Measurements from ENCODE around the gene CYB5A.

- TF ChIP-seq FOXP2 (optimal IDR thresholded peaks at IDR 0.05; ENCODE audit: borderline replicate concordance, extremely low read depth, extremely low read length, insufficient read depth) (no peak), POLR2AphosphoS5 (IDR thresholded peaks at IDR 0.05; ENCODE audit: low read depth, low read length) (no peak), TAF1 (IDR thresholded peaks at IDR 0.05; ENCODE audit: borderline replicate concordance, insufficient read depth, low read length) (no peak), SIN3A (IDR thresholded peaks at IDR 0.05; ENCODE audit: borderline replicate concordance, insufficient read depth, low read length) (no peak)
- TF ChIP-seq, protein P1, sequence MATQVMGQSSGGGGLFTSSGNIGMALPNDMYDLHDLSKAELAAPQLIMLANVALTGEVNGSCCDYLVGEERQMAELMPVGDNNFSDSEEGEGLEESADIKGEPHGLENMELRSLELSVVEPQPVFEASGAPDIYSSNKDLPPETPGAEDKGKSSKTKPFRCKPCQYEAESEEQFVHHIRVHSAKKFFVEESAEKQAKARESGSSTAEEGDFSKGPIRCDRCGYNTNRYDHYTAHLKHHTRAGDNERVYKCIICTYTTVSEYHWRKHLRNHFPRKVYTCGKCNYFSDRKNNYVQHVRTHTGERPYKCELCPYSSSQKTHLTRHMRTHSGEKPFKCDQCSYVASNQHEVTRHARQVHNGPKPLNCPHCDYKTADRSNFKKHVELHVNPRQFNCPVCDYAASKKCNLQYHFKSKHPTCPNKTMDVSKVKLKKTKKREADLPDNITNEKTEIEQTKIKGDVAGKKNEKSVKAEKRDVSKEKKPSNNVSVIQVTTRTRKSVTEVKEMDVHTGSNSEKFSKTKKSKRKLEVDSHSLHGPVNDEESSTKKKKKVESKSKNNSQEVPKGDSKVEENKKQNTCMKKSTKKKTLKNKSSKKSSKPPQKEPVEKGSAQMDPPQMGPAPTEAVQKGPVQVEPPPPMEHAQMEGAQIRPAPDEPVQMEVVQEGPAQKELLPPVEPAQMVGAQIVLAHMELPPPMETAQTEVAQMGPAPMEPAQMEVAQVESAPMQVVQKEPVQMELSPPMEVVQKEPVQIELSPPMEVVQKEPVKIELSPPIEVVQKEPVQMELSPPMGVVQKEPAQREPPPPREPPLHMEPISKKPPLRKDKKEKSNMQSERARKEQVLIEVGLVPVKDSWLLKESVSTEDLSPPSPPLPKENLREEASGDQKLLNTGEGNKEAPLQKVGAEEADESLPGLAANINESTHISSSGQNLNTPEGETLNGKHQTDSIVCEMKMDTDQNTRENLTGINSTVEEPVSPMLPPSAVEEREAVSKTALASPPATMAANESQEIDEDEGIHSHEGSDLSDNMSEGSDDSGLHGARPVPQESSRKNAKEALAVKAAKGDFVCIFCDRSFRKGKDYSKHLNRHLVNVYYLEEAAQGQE (IDR thresholded peaks at IDR 0.05; ENCODE audit: insufficient read depth in 1 of 2, low read depth in 2 of 2, low read length in 2 of 2), result no peak
These were observed 42.4 kb downstream of the CYB5A start for GRCh38 chr18:74249181-74249968.
